Glomerular visceral epithelial cell (primary cell): ENCODE results near the gene FBXO15.

ENCODE experiments used
- DNase-seq: peaks from one replicate; pipeline ENCODE4 v3.0.0-alpha.2; 2016; ENCODE audit errors: extremely low spot score

Gene FBXO15, protein sequence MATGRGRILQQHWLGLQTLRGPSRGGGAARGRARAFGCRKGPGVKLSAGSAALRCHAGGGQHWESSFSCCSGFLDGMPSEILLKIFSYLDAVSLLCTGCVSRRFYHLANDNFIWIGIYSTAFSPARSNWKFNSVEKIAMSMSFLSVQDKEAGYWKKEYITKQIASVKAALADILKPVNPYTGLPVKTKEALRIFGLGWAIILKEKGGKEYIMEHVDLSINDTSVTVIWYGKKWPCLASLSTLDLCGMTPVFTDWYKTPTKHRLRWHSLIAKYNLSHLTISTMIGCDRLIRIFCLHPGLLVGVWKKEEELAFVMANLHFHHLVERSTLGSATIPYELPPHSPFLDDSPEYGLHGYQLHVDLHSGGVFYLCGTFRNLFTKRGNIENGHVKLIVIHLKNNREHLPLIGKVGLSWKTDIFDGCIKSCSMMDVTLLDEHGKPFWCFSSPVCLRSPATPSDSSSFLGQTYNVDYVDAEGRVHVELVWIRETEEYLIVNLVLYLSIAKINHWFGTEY

GRCh38 chr18:74147779-74148542 is at the start of gene FBXO15, which contains the start of gene TIMM21:
FBXO15 (minus strand) TSS chr18:74147834; CDS start chr18:74147785, 49 bp downstream.
TIMM21 (plus strand) TSS chr18:74148523; CDS start chr18:74148809, 286 bp downstream.
- peak; percentile 97 for DNase-seq

DNA sequence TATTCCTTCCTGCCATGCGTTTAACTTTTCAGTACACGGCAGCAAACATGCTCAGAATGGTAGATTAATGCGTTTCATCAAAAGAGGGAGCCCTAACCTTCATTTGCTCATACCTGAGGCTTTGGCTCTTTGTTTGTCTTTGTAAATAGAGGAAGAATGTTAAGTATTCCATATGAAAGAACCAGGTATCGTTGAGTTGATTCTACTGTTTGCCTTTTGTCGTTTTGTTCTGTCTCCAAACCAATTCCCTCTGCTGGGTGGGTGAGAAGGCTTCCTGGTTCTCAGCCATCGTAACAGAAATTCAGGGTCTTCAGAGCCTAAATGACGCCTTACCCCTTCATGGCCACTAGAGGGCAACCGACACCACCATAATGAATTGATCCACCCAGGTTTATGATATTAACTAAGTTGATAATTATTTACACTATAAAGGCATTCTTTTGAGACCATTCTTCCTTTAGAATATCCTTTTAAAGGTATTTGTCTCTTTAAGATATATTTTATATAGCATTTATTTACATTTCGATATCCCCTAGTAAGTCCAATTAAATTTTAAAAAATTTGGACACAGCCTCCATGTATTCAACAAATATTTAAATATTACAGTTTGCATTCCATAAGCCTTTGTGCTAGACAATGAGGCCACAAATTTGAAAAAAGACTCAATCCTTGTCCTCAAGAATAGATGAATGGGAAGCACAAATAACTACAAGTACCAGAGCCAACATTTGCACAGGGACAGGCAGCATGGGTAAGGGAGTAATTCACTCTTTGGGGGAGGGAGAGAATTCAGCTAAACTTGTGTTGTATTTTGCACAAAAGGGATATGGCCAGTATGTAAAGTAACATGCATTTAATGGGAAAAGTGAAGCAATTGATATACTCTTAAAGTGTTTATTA is 48.8 kb upstream of the FBXO15 start:
- peak; percentile 69 for DNase-seq

DNA sequence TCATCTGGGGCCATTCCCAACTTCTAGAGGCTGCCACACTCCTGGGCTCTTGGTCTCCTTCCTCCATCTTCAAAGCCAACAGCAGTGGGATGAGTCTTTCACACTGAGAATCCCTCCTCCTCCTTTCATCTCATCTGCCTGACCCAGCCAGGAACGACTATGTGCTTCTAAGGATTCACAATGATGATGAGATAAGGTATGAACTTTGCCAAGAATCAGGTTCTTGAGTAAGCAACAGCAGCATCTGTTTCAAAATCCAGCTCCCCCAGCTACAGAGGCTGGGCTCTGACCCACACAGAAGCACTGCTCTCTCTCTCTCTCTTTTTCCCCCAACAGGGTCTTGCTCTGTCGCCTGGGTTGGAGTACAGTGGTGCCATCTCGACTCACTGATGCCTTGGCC is 47.1 kb upstream of the FBXO15 start:
- no peak for DNase-seq

GRCh38 chr18:74191577-74191976 is 43.9 kb upstream of the FBXO15 start:
- no peak for DNase-seq

DNA sequence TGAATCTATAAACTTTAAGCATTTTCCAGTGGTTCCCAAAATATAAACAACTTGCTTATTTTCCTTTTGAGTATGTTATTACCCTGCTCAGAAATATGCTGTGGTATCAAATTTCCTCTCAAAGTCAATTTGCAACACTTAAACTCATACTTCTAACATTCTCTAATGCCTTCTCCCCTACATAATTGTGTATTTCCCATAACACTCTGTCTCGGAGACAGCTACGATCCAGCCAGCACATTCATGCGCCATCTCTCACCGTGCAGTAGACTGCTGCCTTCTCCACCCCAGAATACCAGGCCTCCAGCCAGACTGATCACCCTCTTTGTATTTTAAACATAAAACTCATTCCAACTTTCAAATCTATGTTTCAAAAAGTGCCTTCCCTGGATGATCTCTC is 42.5 kb upstream of the FBXO15 start:
- DNase-seq = no peak

DNA sequence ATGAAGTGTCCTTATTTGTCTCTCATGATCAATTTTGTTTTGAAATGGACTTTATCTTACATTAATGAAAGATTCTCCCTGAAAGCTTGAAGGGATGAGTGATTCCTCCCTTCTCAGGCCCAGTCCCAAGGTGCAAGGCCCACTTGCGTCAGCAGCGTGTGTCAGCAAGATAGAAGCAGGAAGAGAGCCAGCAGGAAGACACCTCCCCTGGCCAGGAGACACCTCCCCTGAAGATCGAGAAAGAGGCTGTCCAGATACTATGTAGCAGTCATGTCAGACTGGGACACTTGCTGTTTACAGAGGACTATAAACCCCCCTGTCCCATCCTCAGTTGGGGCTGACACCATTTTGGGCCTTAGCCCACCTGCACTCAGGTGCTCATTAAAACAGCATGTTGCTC is 39.0 kb upstream of the FBXO15 start:
- no peak for DNase-seq

DNA sequence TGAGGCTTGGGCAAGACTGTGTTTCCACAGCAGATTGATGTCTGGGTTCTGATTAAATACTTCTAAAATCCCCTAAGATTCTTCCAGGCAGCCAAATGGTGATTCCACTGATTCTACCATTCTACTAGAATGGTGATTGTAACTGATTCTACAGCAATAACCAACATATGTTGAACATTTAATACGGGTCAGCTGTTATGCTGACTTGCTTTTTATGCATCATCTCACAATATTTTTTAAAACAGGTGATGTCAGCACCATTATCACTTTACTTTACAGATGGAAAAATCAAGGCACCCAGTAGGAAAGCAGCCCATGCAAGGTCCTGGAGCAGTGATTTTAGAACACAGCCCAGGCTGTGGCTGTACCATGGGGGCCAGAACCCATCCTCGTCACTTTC is 38.2 kb upstream of the FBXO15 start:
- DNase-seq = no peak

GRCh38 chr18:74184875-74185274 is 37.2 kb upstream of the FBXO15 start:
- no peak for DNase-seq

DNA sequence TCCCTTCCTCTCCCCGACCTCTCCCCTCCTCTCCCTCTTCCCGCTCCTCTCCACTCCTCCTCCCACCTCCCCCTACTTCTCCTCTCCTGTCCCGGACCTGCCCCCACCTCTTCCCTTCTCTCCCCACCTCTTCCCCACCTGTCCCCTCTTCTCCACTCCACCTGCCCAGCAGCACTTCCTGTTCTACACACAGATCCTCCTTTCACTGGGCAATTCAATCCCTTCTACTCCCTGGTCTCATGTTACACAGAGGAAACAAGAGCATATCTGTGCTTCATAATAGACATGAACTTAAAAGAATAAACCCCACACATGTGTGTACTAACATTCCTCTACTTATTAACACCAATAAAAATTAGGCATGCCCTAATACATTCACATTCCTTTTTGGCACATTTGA is 35.5 kb upstream of the FBXO15 start:
- DNase-seq = no peak

DNA sequence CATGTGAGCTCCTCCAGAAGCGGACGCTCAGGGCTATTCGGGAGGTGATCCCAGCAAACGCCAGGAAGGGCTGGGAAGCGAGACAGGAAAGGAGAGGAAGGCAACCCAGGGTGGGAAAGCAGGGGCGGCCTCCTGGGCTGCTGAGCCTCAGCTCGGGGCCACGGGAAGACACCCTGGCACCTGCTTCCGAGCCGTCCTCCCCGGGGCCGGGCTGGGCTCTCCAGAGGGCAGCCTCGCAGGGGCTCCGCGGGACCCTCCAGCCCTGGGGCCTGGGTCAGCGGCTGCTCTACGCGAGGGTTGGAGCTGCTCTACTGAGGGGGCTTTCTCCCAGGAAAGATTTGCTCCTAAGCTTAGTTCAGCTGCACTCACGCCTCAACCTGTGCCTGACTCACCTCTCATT is 34.7 kb upstream of the FBXO15 start:
- no peak for DNase-seq

- no peak for DNase-seq
Observed at GRCh38 chr18:74179623-74180199, 32.1 kb upstream of the FBXO15 start.

GRCh38 chr18:74178884-74179283 is 31.2 kb upstream of the FBXO15 start:
- DNase-seq = no peak

DNA sequence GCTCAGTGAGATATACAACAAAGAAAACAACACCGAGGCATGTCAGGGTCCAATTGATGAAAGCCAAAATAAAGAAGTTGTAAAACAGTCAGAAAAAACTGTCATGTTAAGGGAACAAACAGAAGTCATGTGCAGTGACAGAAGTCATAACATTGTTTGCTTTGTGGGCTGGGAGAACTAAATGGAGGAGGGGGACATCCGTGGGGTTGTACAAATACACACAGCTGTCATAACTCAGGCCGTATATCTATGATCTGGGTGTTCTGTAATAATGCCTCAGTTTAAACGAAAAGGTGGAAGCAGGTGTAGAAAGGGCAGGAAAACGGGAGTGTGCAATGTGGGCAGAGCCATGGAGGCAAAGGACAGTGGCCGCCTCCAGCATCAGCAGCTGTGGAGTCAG is 28.0 kb upstream of the FBXO15 start:
- DNase-seq = no peak

GRCh38 chr18:74173434-74173750 is 25.8 kb upstream of the FBXO15 start:
- no peak for DNase-seq

DNA sequence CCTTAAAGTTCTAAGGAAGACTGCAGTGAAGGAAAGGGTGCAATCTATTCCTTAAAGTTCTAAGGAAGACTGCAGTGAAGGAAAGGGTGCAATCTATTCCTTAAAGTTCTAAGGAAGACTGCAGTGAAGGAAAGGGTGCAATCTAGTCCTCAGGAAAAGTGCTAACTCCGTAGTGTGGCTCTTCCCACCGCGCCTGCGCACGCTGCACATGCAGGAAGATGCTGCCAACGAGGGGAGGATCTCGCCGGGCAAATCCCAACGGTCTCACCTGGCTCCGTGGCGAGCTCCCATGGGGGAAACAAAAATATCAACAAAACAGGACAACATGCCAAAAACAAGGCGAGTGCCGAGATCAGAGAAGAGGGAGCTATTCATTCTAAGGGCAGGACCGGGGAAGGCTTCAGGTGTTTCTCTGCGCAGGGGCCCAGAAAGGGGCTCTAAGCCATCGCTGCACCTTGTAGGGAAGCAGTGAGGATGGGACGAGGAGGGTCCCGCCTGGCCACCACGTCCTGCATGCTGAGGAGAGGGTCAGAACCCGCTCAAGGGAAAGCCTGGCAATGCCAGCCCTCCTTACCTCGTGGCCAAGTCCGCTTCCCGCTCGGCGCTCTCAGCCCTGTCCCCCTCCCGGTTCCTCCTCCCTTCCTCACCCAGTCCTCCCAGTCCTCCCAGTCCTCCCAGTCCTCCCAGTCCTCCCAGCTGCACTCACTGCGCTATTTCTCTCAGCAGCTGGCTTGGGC is 25.2 kb upstream of the FBXO15 start:
- no peak for DNase-seq

DNA sequence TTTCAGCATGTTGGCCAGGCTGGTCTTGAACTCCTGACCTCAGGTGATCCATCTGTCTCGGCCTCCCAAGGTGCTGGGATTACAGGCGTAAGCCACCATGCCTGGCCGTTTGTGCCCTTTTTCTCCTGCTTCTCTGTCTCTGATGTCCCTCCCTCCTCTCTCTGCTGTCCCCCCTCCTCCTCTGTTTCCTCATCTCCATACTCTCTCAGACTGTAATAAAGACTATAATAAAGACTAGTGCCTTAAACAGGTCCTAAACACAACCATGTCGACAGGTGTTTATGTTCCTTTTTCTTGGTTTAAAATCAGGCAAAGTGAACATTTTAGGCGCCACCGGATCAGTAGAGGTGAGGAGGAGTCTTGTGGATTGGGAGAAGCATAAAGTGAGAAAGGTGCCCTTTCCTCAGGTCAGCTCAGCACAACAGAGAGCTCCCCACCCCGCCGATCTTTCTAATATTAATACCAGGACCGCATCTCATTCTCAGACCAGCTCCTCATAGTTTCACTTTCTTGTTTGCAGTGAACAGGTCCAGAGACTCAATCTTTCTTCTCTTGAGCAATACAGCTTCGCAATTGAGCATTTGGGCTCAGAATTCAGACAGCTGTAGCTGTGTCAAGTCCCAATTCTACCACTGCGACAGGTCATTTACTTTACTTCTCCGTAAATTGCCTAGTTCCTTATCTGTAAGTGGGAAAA is 24.4 kb upstream of the FBXO15 start:
- no peak for DNase-seq

- DNase-seq = no peak
Observed at GRCh38 chr18:74166386-74166785, 18.8 kb upstream of the FBXO15 start.

DNA sequence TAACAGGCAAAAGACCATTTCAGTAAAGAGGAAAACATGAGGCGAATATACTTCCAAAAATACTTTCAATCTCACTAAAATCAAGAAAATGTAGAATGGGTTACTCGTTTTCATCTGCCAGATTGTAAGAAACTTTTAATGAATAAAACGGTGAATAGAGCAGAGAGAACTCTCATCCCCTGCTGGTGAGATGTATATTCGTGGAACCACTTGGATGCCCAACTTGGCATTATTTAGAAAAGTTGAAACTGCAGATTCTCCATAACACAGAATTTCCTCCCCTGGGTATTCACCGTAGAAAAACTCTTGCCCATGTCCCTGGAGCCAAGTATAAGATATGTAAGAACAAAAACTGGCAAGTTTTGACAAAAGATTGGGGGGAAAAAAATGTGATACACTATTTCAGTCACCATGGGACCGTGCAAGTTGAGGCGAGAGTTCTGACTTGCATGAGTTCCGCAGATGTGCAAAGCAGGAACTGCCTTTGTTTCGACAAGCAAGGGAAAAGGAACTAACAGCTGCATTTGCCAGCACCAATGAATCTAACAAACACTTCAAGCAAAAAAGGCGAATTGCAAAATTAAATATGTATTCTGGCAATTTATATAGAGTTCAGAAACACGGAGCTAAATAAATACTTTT is 15.5 kb upstream of the FBXO15 start:
- no peak for DNase-seq

GRCh38 chr18:74155276-74155675 is 7.6 kb upstream of the FBXO15 start:
- DNase-seq = no peak

- DNase-seq = no peak
Observed at GRCh38 chr18:74154716-74155115, 7.1 kb upstream of the FBXO15 start.
